Testis (tissue), 2 donors: ENCODE measurements around the gene NBAS.

ENCODE experiments used
- CTCF ChIP-seq, 3 experiments: fragments of 450-650 bp in 2 of 3; fragments of 200-600 bp in 1 of 3; sonication (generic) in 1 of 3; IDR thresholded peaks; one replicate each; pipeline ENCODE4 v1.5.1; 2016 to 2019; ENCODE audit warnings: antibody characterized with exemption in 3 of 3, mild to moderate bottlenecking in 2 of 3, moderate library complexity in 1 of 3
- POLR2A ChIP-seq: fragments of 450-650 bp; IDR thresholded peaks from one replicate; pipeline ENCODE4 v1.6.1; 2017; ENCODE audit warnings: antibody characterized with exemption, mild to moderate bottlenecking, moderate library complexity

DNA sequence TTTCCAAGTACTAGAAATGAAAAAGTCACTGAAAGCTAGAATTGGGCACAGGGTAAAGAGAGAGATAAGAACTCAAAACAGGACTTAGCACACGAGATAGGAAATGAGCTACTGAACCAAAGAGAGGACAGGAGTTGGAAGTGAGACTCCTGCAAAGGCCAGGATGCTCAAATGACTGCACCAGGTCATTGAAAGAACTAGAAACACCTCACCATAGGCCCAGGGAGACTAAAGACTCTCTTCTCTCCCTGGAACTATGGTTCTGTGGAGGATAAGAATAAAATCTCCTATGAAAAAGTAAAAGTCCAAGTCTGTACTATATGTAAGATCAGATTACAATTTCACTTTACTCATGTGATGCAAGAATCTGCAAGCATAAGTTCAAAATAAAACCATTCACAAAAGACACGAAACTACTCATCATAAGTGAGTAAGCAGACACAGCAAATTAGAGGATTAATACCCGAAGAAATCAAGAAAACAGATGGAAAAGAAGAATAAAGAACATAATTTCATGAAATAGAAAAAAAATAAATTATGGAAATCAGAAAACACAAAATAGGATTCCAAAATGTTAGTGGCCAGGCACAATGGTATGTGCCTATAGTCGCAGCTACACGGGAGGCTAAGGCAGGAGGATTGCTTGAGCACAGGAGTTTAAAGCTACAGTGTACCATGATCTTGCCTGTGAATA is 6.5 kb downstream of the NBAS start:
- TF ChIP-seq CTCF (IDR thresholded peaks at IDR 0.05) (no peak), POLR2A (no peak)
